ENCODE results near the gene LILRA2.

- TF ChIP-seq EZH2phosphoT487 (IDR thresholded peaks at IDR 0.05; ENCODE audit: unreplicated experiment) (no peak), CREB1 (CRISPR knock-in tag; IDR thresholded peaks at IDR 0.05; ENCODE audit: low read depth) (no peak), CTCF (conservative IDR thresholded peaks at IDR 0.05; ENCODE audit: low read depth in 2 of 2) (no peak), EZH2 (IDR thresholded peaks at IDR 0.05; ENCODE audit: low read depth, unreplicated experiment) (no peak), ETS1 (IDR thresholded peaks at IDR 0.05) (no peak), REST (IDR thresholded peaks at IDR 0.05; ENCODE audit: unreplicated experiment) (no peak), POLR2AphosphoS5 (IDR thresholded peaks at IDR 0.05; ENCODE audit: low read depth) (no peak), ZNF462 (CRISPR knock-in tag; IDR thresholded peaks at IDR 0.05) (no peak)
These were observed 53.2 kb downstream of the LILRA2 start for GRCh38 chr19:54626757-54627156.
